H1 (cell line): ENCODE measurements around the gene CSNK1D. TPM values are rescaled to one million over a fixed set of nuclear protein-coding genes. Genes with fewer than 3 reads are reported as not detected.

Source experiments
- BCL11A ChIP-seq, 2 experiments: IDR thresholded peaks; one replicate each; pipeline ENCODE4 v1.6.1; 2011; ENCODE audit warnings: low read depth in 2 of 2, low read length in 2 of 2, mild to moderate bottlenecking in 2 of 2
- CBX8 ChIP-seq: fragments of 300-800, 300-1000 bp; sonication (generic); IDR thresholded peaks from 2 replicates; pipeline ENCODE4 v1.7.1; 2016; ENCODE audit warnings: low read depth, low read length, borderline replicate concordance
- EGR1 ChIP-seq: IDR thresholded peaks from 2 replicates; pipeline ENCODE4 v1.6.1; 2011; ENCODE audit warnings: low read depth, low read length, borderline replicate concordance
- EP300 ChIP-seq, 2 experiments: IDR thresholded peaks; 1 replicate in 1 of 2; 2 replicates in 1 of 2; pipeline ENCODE4 v1.6.1; 2011 to 2012; ENCODE audit warnings: low read depth in 2 of 2, low read length in 2 of 2, mild to moderate bottlenecking in 2 of 2, borderline replicate concordance in 1 of 2, inconsistent platforms in 1 of 2, moderate library complexity in 1 of 2
- KDM1A ChIP-seq: fragments of 200-600, 300-600 bp; sonication (generic); IDR thresholded peaks from 2 replicates; pipeline ENCODE4 v1.7.1; 2016; ENCODE audit warnings: mild to moderate bottlenecking, low read length, borderline replicate concordance
- NANOG ChIP-seq: IDR thresholded peaks from 2 replicates; pipeline ENCODE4 v1.6.1; 2011; ENCODE audit warnings: low read length, low read depth, mild to moderate bottlenecking, inconsistent platforms; ENCODE audit not compliant: insufficient read depth, poor library complexity, severe bottlenecking
- ZNF274 ChIP-seq: IDR thresholded peaks from 2 replicates; pipeline ENCODE4 v1.7.0; 2012; ENCODE audit warnings: low read length, borderline replicate concordance; ENCODE audit errors: extremely low read depth
- polyA plus RNA-seq, 7 experiments: library from polyadenylated mRNA; depleted of rRNA in 3 of 7; stranded (reverse) in 5 of 7; unstranded in 2 of 7; fragments of >200 nt in 5 of 7; fragments of 200-250 nt in 2 of 7; gene quantifications; 1 replicate in 5 of 7; 2 replicates in 1 of 7; 4 replicates in 1 of 7; pipeline versions ENCODE4 v1.2.1 to v1.2.3, GENCODE V29; 2011 to 2013; ENCODE audit warnings: missing spikeins in 2 of 7, mixed read lengths in 2 of 7
- total RNA-seq: library from RNA; stranded (reverse); fragmentation: NEBNext Ultra II Directional; extraction: Animal tissue kit (Norgen Biotek cat#: 25700); gene quantifications from 2 replicates; pipeline ENCODE4 v1.2.1, GENCODE V29; 2021
- TF ChIP-seq, protein P1 (sequence below), 3 experiments: IDR thresholded peaks; 1 replicate in 2 of 3; 2 replicates in 1 of 3; pipeline versions ENCODE4 v1.5.1 to v1.6.1; 2011; ENCODE audit warnings: low read length in 3 of 3, mild to moderate bottlenecking in 3 of 3, inconsistent platforms in 2 of 3, low read depth in 1 of 3, moderate library complexity in 1 of 3; ENCODE audit not compliant: insufficient read depth in 1 of 3; ENCODE audit errors: control extremely low read depth in 1 of 3

CSNK1D gene
- total and polyA plus RNA-seq, 2 of the 8 experiments (the other 6 are each of a cell fraction or from before 2014, with no cell fraction given), result 73.5 to 103 TPM

DNA sequence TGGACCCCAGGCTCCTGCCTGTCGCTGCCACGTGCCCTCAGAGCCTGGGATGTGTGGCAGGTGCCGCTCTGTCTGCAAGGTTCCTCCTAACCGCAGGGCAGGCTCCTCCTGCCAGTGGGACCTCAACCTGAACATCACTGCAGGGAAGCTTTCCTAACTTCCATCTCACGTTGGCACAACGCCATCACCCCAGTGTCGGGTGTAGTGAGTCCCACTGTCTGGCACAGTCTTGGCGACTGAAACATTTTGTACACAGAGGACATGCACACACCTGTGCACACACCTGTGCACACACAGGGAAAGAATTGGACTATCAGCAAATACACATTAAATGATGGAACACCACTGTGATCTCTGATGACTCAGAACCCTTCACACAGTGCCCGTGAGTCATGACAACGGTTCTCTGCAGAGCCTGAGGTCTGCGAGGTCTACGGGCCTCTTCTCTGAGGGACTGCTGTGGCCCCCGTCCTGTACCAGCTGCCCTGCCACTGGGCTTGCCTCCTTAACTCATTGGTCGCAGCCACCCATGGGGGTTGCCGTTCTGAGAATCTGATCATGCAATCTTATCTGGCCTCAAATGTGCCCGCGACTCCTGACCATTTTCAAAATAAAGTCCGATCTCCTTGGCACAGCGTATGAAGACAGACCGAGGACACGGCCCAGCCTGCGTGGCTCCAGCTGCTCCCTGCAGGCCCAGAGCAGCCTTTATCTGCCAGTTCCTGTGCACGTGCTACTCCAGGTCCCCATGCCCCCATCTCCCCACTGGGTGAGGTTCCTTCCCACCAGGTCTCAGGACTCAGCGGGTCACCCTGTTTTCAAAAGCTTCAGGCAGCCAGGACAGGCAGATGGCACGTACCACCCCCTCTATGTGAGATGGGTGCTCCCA, 68.4 kb downstream of the CSNK1D start (continued):
- TF ChIP-seq, protein P1, sequence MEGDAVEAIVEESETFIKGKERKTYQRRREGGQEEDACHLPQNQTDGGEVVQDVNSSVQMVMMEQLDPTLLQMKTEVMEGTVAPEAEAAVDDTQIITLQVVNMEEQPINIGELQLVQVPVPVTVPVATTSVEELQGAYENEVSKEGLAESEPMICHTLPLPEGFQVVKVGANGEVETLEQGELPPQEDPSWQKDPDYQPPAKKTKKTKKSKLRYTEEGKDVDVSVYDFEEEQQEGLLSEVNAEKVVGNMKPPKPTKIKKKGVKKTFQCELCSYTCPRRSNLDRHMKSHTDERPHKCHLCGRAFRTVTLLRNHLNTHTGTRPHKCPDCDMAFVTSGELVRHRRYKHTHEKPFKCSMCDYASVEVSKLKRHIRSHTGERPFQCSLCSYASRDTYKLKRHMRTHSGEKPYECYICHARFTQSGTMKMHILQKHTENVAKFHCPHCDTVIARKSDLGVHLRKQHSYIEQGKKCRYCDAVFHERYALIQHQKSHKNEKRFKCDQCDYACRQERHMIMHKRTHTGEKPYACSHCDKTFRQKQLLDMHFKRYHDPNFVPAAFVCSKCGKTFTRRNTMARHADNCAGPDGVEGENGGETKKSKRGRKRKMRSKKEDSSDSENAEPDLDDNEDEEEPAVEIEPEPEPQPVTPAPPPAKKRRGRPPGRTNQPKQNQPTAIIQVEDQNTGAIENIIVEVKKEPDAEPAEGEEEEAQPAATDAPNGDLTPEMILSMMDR (IDR thresholded peaks at IDR 0.05; ENCODE audit: control extremely low read depth in 1 of 3, insufficient read depth in 1 of 3, low read depth in 1 of 3, low read length in 3 of 3), result no peak
- TF ChIP-seq EP300 (IDR thresholded peaks at IDR 0.05; ENCODE audit: borderline replicate concordance in 1 of 2, low read depth in 2 of 2, low read length in 2 of 2) (no peak), ZNF274 (no peak), EGR1 (no peak), NANOG (no peak), KDM1A (no peak), CBX8 (no peak), BCL11A (IDR thresholded peaks at IDR 0.05; ENCODE audit: low read depth in 2 of 2, low read length in 2 of 2) (no peak)
- TF ChIP-seq, all 59 proteins: peak for 0
